Ecto neural progenitor cell (in vitro differentiated cells): Measurements from ENCODE around the gene KLHL25.
"Not testable (repeated sequence)": the region's sequence is repeated elsewhere in the genome, so short reads cannot be mapped to it uniquely, and the experiment has no call there.

Experiments
- DNase-seq: peaks from one replicate; pipeline ENCODE4 v3.0.0-alpha.2; 2018; ENCODE audit warnings: low spot score

KLHL25 gene

DNA sequence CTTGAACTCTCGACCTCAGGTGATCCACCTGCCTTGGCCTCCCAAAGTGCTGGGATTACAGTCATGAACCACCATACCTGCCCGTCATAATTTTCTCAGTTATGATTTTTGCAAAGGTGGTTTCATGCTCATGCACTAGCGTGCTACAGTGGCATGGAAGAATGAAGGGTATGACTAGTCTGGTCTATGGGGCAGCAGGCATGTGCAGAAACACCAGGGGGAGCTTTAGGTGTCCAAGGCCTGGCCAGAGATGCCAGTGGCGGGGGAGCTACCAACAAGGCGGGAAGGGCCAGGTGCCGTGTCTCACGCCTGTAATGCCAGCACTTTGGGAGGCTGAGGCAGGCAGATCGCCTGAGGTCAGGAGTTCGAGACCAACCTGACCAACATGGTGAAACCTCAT is 7.9 kb upstream of the KLHL25 start:
- not testable (repeated sequence) for DNase-seq

DNA sequence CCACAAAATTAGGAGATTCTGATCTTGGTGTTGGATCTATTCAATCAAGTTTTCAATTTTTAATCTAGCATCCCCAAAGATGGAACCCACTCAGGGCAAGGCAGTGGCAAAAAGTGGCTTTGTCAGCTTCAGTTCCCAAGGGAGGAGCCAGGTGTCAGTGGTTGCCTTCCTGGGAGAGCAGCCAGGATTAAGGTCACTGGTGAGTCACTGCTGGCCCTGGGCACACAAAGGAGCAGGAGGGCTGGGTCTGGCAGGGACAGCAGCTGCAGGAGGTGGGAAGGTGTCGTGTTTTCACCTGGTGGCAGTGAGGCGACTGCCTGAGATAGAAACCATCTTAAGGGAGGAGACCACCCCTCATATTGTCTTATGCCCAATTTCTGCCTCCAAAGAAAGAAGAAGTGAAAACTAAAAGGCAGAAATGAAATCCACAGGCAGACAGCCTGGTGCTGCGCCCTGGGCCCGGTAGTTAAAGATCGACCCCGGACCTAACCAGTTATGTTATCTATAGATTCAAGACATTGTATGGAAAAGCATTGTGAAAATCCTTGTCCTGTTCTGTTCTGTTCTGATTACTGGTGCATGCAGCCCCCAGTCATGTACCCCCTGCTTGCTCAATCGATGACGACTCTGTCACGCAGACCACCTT is 5.9 kb upstream of the KLHL25 start:
- DNase-seq, result no peak

DNA sequence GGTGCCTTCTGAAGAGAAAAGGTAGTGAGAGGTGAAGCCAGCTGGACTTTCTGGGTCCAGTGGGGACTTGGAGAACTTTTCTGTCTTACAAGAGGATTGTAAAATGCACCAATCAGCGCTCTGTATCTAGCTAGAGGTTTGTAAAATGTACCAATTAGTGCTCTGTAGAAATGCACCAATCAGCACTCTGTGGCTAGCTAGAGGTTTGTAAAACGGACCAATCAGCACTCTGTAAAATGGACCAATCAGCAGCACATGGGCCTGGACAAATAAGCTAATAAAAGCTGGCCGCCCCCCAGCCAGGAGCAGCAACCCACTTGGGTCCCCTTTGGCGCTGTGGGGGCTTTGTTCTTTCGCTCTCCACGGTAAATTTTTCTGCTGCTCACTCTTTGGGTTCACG is 1.6 kb upstream of the KLHL25 start:
- DNase-seq, result not testable (repeated sequence)

DNA sequence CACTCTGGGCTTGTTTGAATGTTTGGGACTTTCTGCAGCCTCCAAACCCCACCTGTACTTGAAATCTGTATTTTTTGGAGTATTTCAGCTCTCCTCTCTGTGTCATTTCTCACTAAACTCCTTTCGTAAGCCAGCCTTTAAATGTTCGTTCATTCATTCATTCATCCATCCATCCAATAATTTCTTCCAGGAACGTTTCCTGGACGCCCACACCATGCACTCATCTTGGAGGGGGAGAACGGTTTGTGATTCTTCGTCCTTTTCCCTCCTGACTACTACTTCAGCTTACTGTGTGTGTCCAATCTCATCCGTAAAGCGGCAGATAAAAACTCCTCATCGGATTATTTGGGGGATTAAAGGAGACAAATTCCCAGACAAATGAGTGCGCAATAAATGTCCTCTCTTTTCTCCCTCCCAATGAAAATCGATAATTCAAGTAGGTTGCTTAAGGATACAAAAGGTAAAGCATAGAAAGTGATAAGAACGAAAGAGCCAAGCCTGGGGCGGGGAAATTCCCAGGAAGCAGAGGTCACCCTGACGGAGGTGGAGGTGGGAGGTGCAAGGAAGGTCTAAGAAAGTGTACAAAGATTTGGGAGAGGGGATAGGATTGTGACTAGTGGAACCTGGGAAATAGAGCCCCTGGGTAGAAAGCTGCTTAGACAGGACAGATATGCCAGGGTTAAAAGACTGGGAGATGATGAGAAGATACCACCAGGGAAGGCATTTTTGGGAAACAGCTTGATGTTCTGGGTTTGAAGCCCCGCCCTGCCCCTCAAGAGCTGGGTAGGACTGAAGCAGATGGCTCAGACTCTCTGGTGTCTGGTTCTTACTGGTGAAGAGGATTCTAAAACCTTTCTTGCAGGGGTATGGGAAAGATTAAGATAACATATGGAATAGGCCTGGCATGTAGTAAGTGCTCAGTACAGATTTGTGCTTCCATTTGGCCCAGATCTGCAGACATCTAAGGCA is 896 bp upstream of the KLHL25 start:
- DNase-seq, result no peak

DNA sequence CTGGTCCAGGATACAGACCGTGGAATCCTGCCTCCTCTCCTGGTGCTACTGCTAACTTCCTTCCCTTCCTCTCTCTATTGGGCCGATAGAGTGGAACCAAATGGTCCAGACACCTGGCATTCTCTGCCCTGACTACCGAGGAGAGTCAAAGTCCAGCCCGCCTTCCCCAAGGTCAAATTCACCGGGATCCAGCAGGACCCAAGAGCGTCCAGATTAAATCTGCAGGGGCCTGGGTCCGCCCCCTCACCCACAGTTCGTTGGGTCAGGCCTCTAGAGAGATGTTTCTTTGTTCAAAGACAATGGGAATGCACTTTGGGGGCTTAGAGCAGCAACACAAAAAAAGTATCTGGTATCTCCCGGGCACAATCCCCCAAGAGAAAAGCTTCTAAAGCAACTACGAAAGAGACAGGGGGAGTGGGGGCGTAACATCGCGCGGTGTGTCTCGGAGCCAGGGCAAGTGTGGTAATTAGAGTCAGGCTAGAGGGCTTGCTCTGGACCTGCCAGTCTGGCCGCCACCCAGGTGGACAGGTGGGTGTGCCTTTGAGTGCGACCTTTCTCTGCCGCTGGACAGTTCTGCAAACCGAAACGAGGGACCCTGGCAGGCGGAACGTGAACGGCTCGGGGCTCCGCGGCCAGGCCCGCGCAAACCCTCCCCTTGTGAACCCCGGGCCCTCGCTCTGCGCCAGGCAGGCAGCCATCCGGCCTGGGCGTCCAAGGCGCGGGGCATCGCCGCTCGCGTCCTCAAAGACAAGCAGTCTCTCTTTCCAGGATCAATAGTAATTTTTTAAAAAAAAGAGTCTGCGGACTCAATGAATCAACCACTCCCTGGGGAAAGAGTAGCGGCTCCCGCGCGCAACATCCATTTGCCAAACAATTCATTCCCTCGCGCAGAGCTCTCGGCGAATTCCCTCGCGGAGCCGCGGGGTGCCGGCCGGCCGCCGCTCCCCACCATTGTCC is 806 bp downstream of the KLHL25 start:
- peak; percentile 69 for DNase-seq

DNA sequence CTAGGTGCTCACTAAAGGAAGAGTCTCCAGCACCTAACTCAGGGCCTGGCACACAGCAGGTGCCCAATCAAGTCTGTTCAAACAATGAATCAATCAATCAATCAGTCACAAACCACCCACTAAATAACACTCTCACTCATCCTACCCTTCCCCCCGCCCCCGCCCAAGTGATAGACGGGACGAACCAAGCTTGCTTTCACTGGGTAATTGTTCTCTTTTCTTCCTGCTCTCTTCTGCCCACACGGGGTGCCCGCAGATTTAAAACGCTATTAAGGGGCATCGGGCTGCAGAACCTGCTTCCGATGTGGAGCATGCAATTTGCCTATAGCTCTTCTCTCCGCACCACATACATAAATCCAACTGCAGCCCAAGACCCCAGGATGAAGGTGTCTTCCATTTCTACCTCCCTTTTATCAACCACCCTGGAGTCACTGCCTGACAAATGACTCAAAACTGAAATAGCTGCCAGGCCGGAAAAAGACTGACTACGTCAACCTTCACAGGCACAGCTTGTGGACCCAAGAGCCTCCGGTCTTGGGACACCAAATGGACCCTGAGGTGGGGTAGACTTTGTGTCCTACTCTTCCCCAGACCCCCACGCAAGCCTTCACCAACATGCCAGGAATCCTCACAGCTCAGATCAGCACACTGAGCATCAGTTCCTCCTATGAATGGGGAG is 1.7 kb downstream of the KLHL25 start:
- DNase-seq, result no peak

DNA sequence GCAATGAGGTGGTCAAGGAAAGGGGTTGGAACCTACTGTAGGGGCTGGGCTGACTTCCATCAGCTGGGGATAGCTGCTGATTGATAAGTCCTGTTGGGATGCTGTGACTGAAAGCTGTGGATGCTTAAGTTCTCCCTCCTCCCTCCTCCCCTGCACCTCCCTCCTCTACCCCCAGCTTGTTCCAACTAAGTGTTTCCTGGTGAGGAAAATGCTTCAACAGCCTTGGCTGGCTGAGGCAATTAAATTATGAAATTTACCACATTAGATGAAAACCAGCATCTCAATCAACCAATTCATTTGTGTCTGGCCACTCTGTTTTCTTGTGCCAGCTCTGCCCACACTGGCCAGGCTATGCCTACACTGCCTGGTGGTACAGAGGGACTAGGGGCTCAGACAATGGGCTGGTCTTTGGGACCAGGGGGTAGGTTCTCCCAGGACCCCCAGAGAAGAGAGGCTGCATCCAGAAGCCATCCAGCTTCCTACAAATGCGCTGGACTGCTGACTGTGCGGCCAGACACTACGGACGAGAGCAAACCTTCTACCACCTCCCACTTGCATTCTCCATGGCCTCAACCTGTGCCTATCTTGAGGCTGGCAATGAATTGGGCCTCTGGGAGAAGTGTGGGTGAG is 2.5 kb downstream of the KLHL25 start:
- DNase-seq, result no peak

DNA sequence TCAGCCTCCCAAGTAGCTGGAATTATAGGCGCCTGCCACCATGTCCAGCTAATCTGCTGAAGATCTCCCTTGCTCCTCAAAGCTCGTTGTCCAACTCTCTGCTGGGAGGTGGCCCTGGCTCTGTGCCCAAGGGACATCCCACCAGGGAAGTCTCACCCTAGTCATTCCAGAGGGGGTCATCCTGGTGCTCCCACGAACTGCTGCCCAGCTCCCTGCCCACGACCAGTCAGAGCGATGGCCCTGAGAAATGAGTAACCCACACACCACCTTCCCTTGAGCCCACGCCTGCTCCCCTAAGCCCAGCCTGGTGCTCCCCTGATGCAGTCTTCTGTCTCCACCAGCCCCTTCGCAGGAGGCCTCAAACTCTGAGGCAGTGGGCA is 5.2 kb downstream of the KLHL25 start:
- no peak for DNase-seq

DNA sequence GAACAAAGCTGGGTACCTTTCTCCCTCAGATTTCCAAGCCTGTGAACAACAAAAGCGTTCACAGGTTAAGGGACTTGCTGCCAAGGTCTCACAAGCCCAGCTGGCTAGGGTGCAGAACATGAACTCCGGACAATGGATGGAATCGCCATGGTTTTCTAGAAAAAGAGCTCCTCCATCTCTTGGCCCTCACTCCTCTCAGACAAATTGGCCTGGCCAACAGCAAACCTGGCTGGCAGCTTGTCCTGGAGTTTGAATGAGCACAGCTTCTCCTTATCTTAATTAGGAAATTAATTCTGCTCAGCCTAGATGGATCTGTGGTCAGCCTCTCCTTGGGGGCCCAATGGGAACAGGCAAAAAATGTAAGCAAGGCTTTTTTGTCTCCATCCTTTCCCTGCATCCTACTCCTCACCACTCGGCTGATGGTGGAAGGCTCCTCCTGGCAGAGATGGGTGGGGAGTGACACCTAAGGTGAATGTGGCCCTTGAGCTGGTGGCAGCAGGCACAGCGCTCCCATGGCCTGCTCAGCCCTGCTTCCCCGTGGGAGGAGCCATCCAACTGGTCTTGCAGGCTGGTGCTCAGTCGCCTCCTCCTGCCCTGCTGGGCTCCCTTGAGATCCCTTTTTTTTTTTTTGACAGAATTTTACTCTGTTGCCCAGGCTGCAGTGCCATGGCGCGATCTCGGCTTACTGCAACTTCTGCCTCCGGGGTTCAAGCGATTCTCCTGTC is 5.8 kb downstream of the KLHL25 start:
- DNase-seq, result no peak

DNA sequence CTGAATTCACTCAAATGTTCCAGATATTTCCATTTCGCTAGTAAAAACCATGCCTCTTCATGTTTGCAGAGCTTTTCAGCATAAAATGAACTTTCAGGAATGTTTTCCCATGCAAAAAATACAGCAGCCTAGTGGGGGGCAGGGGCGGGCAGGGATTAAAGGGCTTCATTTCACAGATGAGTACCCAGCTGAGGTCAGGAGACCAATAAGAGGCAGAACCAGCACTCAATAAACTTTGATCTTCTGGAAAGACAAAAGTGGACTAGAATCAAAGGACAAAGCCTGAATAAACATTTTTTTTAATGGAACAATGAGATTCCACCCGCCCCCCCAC is 8.0 kb downstream of the KLHL25 start:
- DNase-seq, result no peak

DNA sequence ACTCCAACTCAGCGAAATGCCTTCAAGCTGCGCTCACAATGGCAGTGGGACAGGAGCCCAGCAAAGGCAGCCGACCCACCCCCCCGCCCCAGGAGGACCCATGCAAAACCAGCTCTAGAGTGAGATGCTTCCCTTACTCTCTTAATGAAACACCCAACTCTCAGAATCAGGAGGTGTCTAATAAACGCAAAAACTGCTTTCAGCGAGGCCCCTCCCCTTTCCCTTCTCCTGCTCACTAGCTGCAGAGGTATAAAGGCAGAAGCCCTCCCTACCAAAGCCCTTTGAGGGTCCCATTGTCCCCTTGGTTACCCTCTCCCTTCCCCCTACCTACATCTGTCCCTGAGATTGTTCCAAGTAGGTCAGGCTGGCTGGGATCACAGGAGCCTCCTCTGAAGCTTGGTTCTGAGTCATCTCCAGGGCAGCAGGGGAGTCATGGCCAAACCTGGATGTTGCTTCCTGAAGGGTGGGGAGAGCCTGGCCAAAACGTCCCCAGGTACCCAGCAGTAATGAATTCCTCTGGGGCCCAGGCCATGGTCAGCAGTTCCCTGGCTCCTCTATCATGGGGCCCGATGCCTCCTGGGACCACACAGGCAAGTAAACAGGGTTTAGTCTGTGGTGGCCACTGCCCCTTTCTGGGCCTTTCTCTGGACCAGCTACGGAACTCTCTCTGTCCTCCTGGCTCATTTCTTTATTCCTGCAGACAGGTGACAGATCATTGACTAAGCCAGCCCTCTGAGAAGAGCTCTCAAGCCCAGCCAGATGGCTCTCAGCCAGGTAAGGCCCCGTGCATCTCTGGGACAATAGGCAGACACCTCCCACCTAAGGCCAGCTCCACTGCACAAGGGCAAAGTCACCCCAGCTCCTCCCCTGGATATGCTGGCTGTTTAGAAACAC is 8.6 kb downstream of the KLHL25 start:
- no peak for DNase-seq

DNA sequence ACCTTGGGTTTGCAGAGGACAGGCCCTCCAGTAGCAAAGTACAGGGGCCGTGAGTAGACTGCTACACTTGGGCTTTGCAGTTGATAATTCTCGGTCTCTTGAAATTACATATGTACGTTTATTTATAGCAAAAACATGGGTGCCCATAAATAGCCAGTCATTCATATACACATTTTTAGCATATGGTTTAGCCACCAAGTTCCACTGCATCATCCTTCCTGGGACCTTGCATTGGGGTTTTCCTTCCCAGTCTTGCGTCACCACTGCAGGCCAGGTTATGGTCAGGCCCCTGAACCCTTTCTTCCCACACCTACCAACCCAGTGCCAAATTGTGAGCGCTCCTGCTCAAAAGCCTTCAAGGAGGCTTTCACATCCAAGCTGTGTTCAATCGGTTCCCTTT is 12.7 kb downstream of the KLHL25 start:
- DNase-seq, result no peak

DNA sequence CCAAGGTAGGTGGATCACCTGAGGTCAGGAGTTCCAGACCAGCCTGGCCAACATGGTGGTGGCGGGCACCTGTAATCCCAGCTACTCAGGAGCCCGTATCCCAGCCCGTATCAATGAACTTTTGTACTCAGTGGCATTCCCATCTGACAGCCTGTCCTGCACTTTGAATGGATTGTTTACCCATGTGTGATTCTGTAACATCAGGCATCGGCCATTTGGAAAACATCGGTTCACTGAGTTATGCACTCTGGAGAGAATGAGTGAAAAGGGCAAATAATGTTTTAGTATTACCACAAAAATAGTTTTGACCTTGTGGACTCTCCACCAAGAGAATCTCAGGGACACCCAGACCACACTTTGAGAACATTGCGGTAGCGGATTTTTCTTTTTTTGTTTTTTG is 13.6 kb downstream of the KLHL25 start:
- DNase-seq, result no peak

DNA sequence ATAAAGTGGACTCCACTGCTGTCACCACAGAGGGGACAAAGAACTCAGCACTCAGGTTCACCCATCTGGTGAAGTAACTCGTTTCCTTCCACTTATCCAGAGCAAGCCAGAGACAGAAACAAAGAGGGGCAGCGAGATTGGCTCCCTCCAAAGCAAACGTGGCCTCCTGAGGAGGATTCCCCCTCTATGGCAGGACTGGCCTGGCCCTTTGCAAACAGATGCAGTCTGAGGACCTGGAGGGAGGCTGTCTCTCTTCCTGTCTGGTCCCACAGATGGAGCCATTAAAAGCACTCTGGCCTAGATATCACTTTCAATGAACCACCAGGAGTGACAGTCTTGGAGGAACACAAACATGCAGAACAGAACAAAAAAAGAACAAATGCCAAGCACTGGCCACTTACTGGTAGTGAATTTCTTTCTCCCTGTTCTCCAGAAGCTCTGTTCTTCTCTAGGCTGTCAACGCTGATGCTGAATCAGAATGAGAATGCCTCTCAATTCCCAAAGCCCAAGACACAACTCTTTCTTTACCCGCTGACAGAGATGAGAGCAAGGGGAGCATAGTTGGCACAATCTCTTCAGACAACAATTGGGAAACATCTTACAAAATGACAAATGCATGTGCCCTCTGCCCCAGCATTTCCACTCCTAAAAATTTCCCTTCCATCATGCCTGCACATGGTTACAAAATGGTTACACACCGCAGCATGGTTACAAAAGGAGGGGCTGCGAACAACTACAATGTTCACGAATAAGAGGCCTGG is 14.3 kb downstream of the KLHL25 start:
- DNase-seq, result no peak

DNA sequence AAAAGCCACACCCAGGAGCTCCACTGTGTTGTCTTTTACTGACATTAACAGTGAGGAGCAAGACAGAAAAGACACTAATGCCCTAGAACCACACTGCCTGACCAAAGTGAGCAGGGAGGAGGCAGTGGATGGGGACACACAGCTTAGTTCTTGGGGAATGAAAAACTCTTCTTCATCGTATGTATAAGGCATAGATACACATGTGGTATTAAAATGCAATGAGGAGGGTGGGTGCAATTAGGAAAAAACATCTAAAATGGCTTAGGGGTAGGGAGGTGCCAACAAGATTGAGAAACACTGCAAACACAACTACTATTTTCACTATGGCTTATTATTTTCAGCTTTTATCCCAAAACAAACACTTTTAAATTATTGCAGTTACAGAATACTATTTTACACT is 15.5 kb downstream of the KLHL25 start:
- no peak for DNase-seq

DNA sequence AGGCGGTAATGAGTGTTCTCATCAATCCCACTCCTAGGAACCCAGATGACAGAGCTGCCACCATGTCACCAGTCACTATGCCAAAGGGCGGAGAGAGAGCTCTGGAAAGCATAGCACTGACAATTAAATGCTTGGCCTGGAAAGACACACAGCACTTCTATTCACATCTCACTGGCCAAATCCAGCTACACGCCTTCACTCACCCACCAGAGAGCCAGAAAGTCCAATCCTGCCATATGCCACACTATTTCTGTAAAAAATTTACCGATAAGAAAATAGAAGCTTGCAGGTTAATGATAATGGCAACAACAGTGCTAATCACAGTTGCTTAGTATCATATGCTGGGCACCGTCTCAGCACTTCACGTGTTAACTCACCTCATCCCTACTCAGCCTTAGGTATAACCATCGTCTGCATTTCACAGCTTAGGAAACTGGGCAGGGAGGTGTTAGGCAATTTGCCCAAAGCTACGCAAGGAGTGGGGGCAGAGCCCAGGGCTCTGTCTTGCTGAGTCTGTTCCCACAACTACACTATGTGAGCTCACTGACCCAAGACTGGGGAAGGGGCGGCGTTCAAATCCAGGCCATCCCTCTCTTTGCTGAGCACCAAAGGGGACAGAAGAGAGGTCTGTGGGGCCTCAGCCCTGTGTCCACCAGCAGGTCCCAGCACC is 16.5 kb downstream of the KLHL25 start:
- no peak for DNase-seq

DNA sequence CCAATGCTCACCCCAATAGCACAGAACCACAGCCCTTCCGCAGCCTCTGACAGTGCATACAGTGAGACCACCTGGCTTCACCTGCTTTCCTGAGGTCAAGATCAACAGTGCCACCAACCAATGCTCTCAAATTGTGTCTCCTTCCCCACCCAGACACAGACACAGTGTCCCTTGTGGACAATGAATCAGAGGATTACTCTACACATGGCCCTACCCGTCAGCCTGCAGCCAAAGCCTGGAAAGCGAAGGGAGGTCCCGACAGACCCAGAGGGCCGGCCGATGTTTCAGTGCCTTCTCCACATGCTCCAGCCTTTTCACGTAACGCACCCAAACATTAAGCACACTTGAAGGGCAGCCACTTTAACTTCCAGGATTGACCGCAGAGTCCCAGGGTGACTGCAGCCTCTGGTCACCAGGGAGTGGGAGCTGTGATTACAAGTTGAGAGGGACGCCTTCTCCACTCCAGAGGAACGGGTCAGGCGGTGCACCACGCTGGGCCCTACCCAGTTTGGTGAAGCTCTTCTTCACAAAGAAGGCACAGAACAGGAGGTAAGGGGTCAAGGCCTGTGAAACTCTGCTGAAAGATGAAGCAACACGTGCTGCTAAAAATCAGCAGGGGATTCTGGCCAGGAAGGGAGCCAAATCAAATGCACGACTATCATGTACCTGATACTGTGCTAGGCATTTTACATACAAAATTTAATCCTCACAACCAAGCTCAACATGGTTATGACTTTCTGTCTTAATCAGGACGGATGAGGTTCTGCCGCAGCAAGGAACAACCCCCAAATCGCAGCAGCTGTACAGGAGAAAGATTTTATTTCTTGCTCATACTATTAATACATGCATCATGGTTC is 17.2 kb downstream of the KLHL25 start:
- DNase-seq, result no peak
